ENCODE results near the gene ALDH1A2. TPM values are rescaled to one million over a fixed set of nuclear protein-coding genes. Genes with fewer than 3 reads are reported as not detected.

Gene ALDH1A2
- total RNA-seq, 4 donors from 2014 or later, result 5.5 to 41.5 (median 15.1) TPM

DNA sequence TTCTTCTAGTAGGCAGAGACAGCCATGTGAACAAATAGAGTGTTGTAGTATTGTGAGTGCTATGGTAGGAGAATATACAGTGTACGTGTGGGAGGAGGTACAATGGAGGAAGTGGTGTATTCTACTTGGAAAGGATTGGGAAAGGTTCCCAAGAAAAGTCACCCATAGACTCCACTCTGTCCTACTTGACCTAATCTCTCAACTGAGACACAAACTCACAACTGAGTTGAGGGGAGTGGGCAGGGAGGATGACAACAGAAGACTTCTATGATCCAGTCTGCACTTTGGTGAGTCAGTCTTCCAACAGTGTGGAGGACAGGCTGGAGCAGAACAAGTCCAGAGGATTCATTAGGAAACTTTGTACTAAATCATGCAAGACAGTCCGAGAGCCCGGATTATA, 43.9 kb upstream of the ALDH1A2 start:
- no peak for ATAC-seq
- 88 to 94% methylated on average over 2 to 3 of the region's 3 CpGs for WGBS, 2 donors (ENCODE audit: low coverage in 1 of 2)

DNA sequence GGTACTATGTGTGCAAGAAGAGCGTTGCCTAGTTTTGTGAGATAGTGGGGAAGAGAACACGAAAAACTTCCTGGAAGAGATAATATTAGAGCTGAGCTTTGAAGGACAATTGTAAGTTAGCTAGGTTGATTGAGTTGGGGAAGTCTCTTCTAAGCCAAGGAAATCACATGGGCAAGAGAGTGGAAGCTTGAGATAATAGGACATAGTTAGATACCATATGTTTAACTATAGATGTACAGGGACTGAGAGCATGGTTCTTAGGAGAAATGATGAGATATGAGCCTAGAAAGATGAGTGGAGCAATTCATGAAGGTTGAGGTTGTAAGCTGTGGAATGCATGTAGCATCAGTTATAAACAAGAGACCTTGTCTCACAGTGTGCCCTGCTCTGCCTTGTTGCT, 42.6 kb upstream of the ALDH1A2 start:
- Histone ChIP-seq H3K4me3 (no peak overlapping the region), H3K9me3 (no peaks in the 10 kb centered on the region), H3K36me3 (no peaks in the 10 kb centered on the region), H3K27me3 (peaks cover 29% of the 10 kb centered on the region), H3K4me1 (no peaks in the 10 kb centered on the region), H3K27ac (no peak overlapping the region)
- no peak for ATAC-seq
- TF ChIP-seq POLR2A (IDR thresholded peaks at IDR 0.05) (no peak), EP300 (IDR thresholded peaks at IDR 0.05) (no peak), POLR2AphosphoS5 (IDR thresholded peaks at IDR 0.05) (no peak)
- TF ChIP-seq, protein P1, sequence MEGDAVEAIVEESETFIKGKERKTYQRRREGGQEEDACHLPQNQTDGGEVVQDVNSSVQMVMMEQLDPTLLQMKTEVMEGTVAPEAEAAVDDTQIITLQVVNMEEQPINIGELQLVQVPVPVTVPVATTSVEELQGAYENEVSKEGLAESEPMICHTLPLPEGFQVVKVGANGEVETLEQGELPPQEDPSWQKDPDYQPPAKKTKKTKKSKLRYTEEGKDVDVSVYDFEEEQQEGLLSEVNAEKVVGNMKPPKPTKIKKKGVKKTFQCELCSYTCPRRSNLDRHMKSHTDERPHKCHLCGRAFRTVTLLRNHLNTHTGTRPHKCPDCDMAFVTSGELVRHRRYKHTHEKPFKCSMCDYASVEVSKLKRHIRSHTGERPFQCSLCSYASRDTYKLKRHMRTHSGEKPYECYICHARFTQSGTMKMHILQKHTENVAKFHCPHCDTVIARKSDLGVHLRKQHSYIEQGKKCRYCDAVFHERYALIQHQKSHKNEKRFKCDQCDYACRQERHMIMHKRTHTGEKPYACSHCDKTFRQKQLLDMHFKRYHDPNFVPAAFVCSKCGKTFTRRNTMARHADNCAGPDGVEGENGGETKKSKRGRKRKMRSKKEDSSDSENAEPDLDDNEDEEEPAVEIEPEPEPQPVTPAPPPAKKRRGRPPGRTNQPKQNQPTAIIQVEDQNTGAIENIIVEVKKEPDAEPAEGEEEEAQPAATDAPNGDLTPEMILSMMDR (IDR thresholded peaks at IDR 0.05), result no peak
- WGBS, 2 donors (ENCODE audit: low coverage in 1 of 2), result 83 to 94% methylated on average over 2 of the region's 2 CpGs

More for the DNA sequence above, 43.9 kb upstream of the ALDH1A2 start:
- H3K27me3 ChIP-seq, result peaks cover 29% of the 10 kb centered on the region
- TF ChIP-seq POLR2AphosphoS5 (IDR thresholded peaks at IDR 0.05), result no peak
- TF ChIP-seq, protein P1 (IDR thresholded peaks at IDR 0.05), result no peak
- TF ChIP-seq POLR2A (IDR thresholded peaks at IDR 0.05), result no peak
- no peak for TF ChIP-seq EP300 (IDR thresholded peaks at IDR 0.05)
- no peaks in the 10 kb centered on the region for H3K36me3 ChIP-seq
- no peak overlapping the region for H3K4me3 ChIP-seq
- no peaks in the 10 kb centered on the region for H3K4me1 ChIP-seq
- no peaks in the 10 kb centered on the region for H3K9me3 ChIP-seq
- H3K27ac ChIP-seq, result no peak overlapping the region

DNA sequence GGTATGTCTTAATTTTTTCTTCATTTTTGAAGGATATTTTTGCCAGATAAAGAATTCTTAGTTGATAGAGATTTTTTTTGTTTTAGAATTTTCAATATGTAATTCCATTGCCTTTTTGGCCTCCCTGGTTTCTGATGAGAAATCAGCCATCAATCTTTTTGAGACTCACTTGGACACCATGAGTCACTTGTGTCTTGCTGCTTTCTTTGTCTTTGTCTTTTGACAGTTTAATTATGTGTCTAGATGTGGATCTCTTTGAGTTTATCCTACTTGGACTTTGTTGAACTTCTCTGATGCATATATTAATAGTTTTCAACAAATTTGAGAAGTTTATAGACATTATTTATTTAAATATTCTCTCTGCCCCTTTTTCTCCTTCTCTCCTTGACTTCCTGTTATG, 38.0 kb upstream of the ALDH1A2 start:
- no peak overlapping the region for H3K27ac ChIP-seq

DNA sequence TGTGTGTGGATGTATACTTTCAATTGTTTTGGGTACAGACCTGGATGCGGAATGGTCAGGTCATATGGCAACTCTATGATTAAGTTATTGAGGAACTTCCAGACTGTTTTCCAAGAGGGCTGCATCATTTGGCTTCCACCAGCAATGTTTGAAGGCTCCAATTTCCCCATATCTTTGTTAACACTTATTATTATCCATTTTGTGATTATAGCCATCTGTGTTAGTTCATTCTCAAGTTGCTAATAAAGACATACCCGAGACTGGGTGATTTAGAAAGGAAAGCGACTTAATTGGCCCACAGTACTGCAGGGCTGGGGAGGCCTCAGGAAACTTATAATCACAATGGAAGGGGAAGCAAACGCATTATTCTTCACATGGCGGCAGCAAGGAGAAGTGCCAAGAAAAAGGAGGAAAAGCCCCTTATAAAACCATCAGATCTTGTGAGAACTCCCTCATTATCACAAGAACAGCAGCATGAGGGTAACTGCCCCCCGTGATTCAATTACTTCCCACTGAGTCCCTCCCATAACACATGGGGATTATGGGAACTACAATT, 31.1 kb upstream of the ALDH1A2 start:
- 82% methylated on average over 6 of the region's 6 CpGs; no CpG with 5 or more reads in 1 of the 2 donors for WGBS, 2 donors (ENCODE audit: low coverage in 1 of 2)
- TF ChIP-seq EP300 (IDR thresholded peaks at IDR 0.05), result no peak

More for the DNA sequence above, 38.0 kb upstream of the ALDH1A2 start:
- TF ChIP-seq, protein P1 (IDR thresholded peaks at IDR 0.05), result no peak
- TF ChIP-seq EP300 (IDR thresholded peaks at IDR 0.05) (no peak), POLR2A (IDR thresholded peaks at IDR 0.05) (no peak), POLR2AphosphoS5 (IDR thresholded peaks at IDR 0.05) (no peak)
- Histone ChIP-seq H3K36me3 (no peaks in the 10 kb centered on the region), H3K4me3 (no peak overlapping the region), H3K9me3 (peaks cover 0 to 1% (median 0%) of the 10 kb centered on the region in 3 donors), H3K4me1 (no peaks in the 10 kb centered on the region), H3K27me3 (peaks cover 8% of the 10 kb centered on the region)
- no peak for ATAC-seq

DNA sequence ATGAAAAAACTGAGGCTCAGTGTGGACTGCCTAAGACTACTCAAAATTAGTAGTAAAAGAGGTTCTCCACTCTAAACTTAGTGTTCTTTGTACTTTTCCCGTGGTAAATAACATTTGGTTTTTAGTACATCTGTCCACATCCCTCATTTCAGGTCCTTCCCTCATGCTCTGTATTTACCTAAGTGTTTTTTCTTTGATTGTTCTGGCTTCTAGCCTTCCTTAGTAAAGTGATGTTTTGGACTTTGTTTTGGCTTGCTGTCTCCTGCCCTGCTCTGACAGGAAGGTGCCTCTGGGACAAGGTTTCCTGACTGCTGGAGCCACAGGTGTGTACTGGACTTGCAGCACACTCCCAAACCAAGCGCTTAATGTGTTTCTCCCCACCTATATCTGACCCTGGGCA, 29.9 kb upstream of the ALDH1A2 start:
- Histone ChIP-seq H3K9me3 (peaks cover 0 to 8% (median 0%) of the 10 kb centered on the region in 3 donors), H3K27me3 (no peaks in the 10 kb centered on the region), H3K4me3 (no peak overlapping the region), H3K36me3 (no peaks in the 10 kb centered on the region), H3K27ac (no peak overlapping the region), H3K4me1 (no peaks in the 10 kb centered on the region)
- WGBS, 2 donors (ENCODE audit: low coverage in 1 of 2), result 78 to 85% methylated on average over 1 to 2 of the region's 2 CpGs
- ATAC-seq, result no peak
- no peak for TF ChIP-seq EP300 (IDR thresholded peaks at IDR 0.05)
- no peak for TF ChIP-seq POLR2AphosphoS5 (IDR thresholded peaks at IDR 0.05)
- TF ChIP-seq POLR2A (IDR thresholded peaks at IDR 0.05), result no peak
- TF ChIP-seq, protein P1 (IDR thresholded peaks at IDR 0.05), result no peak

More for the DNA sequence above, 31.1 kb upstream of the ALDH1A2 start:
- Histone ChIP-seq H3K27me3 (no peaks in the 10 kb centered on the region), H3K9me3 (peaks cover 0 to 8% (median 0%) of the 10 kb centered on the region in 3 donors), H3K27ac (no peak overlapping the region), H3K36me3 (no peaks in the 10 kb centered on the region), H3K4me3 (no peak overlapping the region), H3K4me1 (no peaks in the 10 kb centered on the region)
- no peak for ATAC-seq

Measured in gastroesophageal sphincter (tissue), 4 donors.